ENCODE data around the gene IGFBP2.

- TF ChIP-seq FOXP2 (optimal IDR thresholded peaks at IDR 0.05; ENCODE audit: control extremely low read depth, extremely low read length, insufficient read depth) (no peak), POLR2AphosphoS5 (IDR thresholded peaks at IDR 0.05; ENCODE audit: borderline replicate concordance, low read depth, low read length) (no peak)
Measured at GRCh38 chr2:216624251-216624650, 9.0 kb upstream of the IGFBP2 start.

Data from SK-N-MC (cell line).